ENCODE measurements around the gene ZCCHC14.

GRCh38 chr16:87392821-87393679 is 99.8 kb downstream of the ZCCHC14 start:
- no peak for TF ChIP-seq ATF2 (IDR thresholded peaks at IDR 0.05; ENCODE audit: low read length)
- no peak for TF ChIP-seq CBX5 (IDR thresholded peaks at IDR 0.05; ENCODE audit: low read depth)
- no peak for TF ChIP-seq DPF2 (IDR thresholded peaks at IDR 0.05)
- TF ChIP-seq SIX5 (IDR thresholded peaks at IDR 0.05; ENCODE audit: low read depth, low read length, severe bottlenecking), result no peak
- TF ChIP-seq RFX5 (IDR thresholded peaks at IDR 0.05; ENCODE audit: low read depth, low read length), result no peak
- no peak for TF ChIP-seq TCF12 (IDR thresholded peaks at IDR 0.05; ENCODE audit: low read depth, low read length)
